HFFc6 (cell line): ENCODE data around the gene SYNPO2. TPM values are rescaled to one million over a fixed set of nuclear protein-coding genes. Genes with fewer than 3 reads are reported as not detected.

Experiments used
- DNase-seq: peaks from one replicate; pipeline ENCODE4 v3.0.0-alpha.2; 2018
- H3K27ac Mint-ChIP-seq: 2 replicates; pipeline ENCODE4 v1.8.0; 2020; ENCODE audit warnings: mild to moderate bottlenecking, mixed read lengths
- H3K27me3 Mint-ChIP-seq: 2 replicates; pipeline ENCODE4 v1.8.0; 2021; ENCODE audit warnings: mild to moderate bottlenecking, moderate library complexity, mixed read lengths; ENCODE audit not compliant: insufficient read depth
- H3K36me3 Mint-ChIP-seq: 2 replicates; pipeline ENCODE4 v1.8.0; 2021; ENCODE audit warnings: low read depth, mixed read lengths
- H3K4me1 Mint-ChIP-seq: 2 replicates; pipeline ENCODE4 v1.8.0; 2020; ENCODE audit warnings: low read depth, mixed read lengths
- H3K4me3 Mint-ChIP-seq: 2 replicates; pipeline ENCODE4 v1.8.0; 2020; ENCODE audit warnings: mild to moderate bottlenecking, moderate library complexity, mixed read lengths
- H3K9me3 Mint-ChIP-seq: 2 replicates; pipeline ENCODE4 v1.8.0; 2020; ENCODE audit warnings: mild to moderate bottlenecking, mixed read lengths
- total RNA-seq, 6 experiments: library from RNA; stranded (reverse); fragmentation: NEBNext Ultra II Directional; extraction: Animal tissue kit (Norgen Biotek cat#: 25700); gene quantifications; 2 replicates in 1 of 6; 3 replicates in 5 of 6; pipeline ENCODE4 v1.2.3, GENCODE V29; 2021
- TF ChIP-seq, protein P1 (sequence below): fragments of 200-600 bp; sonication (generic); IDR thresholded peaks from 2 replicates; pipeline ENCODE4 v1.5.0; 2021; ENCODE audit warnings: antibody characterized with exemption, mild to moderate bottlenecking

Gene SYNPO2
- total RNA-seq, 6 experiments from 2014 or later = 11.6 to 36.7 (median 12.0) TPM

DNA sequence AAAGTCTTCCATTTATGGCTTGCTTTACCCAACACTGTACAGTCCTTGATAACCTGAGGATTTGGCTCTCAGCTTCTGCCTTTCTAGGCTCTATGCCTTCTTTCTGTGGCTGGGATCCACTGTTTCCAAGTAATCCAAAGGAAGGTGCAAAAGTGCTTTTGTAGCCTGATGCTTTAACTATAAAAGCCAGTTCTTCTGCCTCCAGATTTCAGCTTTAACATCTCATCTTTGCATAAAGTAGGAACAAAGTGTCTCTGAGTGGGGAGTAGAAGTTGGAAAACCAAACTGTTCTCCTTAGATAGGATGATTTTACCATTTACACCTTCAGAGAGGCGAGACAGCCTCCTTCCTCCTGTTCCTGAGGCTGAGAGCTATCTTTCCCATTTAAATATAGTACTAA lies 41.7 kb upstream of the SYNPO2 start:
- H3K9me3 Mint-ChIP-seq = no peaks in the 10 kb centered on the region

DNA sequence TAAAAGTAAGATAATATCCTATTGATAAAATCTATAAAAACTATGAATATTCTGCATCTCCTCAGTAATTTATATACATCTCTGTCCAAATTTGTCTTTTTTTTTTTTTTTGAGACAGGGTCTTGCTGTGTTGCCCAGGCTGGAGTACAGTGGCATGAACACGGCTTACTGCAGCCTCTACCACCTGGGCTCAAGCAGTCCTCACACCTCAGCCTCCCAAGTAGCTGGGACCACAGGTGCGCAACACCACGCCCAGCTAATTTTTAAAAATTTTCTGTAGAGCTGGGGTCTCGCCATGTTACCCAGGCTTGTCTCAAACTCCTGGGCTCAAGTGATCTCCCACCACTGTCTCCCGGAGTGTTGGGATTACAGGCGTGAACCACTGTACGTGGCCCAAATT lies 40.4 kb upstream of the SYNPO2 start:
- H3K9me3 Mint-ChIP-seq = no peaks in the 10 kb centered on the region
- H3K4me1 Mint-ChIP-seq = peaks cover 19% of the 10 kb centered on the region
- no peak overlapping the region for H3K4me3 Mint-ChIP-seq
- TF ChIP-seq, protein P1, sequence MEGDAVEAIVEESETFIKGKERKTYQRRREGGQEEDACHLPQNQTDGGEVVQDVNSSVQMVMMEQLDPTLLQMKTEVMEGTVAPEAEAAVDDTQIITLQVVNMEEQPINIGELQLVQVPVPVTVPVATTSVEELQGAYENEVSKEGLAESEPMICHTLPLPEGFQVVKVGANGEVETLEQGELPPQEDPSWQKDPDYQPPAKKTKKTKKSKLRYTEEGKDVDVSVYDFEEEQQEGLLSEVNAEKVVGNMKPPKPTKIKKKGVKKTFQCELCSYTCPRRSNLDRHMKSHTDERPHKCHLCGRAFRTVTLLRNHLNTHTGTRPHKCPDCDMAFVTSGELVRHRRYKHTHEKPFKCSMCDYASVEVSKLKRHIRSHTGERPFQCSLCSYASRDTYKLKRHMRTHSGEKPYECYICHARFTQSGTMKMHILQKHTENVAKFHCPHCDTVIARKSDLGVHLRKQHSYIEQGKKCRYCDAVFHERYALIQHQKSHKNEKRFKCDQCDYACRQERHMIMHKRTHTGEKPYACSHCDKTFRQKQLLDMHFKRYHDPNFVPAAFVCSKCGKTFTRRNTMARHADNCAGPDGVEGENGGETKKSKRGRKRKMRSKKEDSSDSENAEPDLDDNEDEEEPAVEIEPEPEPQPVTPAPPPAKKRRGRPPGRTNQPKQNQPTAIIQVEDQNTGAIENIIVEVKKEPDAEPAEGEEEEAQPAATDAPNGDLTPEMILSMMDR = no peak
- DNase-seq = no peak
- no peaks in the 10 kb centered on the region for H3K27me3 Mint-ChIP-seq
- peaks cover 4% of the 10 kb centered on the region; the same call in 1 of the 2 replicates for H3K36me3 Mint-ChIP-seq
- H3K27ac Mint-ChIP-seq = no peak overlapping the region

More for the DNA sequence above, 41.7 kb upstream of the SYNPO2 start:
- Mint-ChIP-seq H3K27me3 (no peaks in the 10 kb centered on the region), H3K27ac (no peak overlapping the region), H3K36me3 (peaks cover 5% of the 10 kb centered on the region; the same call in 1 of the 2 replicates), H3K4me1 (peaks cover 31% of the 10 kb centered on the region), H3K4me3 (no peak overlapping the region)
- no peak for DNase-seq
- TF ChIP-seq, protein P1 = no peak

DNA sequence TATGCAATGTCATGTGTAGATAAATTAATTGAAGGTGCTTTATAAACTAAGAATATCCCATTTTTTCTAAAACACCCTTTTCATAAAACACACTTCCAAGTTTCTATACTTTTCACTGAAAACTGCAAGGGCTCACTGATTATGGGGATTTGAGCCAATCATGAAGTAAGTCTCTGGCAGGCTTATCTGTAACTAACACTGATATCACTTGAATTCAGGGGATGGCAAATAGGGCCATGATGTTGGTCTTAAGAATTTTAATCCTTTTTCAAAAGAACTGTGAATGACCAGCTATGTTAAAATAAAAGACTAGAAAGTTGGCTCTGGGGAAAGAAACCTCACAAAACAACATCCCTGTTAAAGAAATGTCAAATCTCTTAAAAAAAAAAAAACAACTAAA lies 39.8 kb upstream of the SYNPO2 start:
- Mint-ChIP-seq H3K27ac (no peak overlapping the region), H3K36me3 (no peaks in the 10 kb centered on the region), H3K4me3 (no peak overlapping the region), H3K4me1 (peaks cover 15% of the 10 kb centered on the region), H3K27me3 (no peaks in the 10 kb centered on the region), H3K9me3 (no peaks in the 10 kb centered on the region)
- TF ChIP-seq, protein P1 = no peak
- no peak for DNase-seq

DNA sequence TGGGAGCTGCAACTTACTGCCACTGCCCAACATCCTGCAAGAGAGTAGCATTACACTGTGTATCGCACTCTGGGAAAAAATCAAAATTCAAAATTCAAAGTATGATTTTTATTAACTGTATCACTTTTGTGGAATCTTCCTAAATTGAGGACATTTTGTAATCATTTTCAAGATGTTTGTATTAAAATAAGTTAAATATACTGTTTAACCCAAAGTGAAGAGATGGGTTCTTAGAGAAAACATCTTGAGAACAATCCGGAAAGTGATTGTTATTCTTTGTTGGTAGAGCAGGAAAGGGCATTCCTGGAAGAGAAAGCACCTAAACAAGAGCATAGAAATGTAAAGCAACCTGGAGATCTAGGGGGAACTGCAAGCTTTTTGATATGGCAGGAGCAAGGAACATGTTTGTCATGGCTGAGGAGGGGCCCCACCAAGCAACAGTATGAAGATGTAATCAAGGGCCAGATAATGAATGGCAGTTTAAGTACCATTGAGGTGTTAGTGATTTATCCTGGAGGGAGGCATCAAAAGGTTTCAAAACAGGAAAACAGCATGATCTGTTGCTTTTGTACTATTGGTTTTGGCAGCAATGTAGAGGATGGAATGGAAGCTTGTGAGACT lies 38.7 kb upstream of the SYNPO2 start:
- H3K36me3 Mint-ChIP-seq = no peaks in the 10 kb centered on the region
- H3K4me3 Mint-ChIP-seq = peak overlapping the region; percentile 88
- H3K4me1 Mint-ChIP-seq = peaks cover 15% of the 10 kb centered on the region
- no peaks in the 10 kb centered on the region for H3K9me3 Mint-ChIP-seq
- no peak for DNase-seq
- TF ChIP-seq, protein P1 = no peak
- H3K27ac Mint-ChIP-seq = peak overlapping the region; percentile 75
- H3K27me3 Mint-ChIP-seq = no peaks in the 10 kb centered on the region

DNA sequence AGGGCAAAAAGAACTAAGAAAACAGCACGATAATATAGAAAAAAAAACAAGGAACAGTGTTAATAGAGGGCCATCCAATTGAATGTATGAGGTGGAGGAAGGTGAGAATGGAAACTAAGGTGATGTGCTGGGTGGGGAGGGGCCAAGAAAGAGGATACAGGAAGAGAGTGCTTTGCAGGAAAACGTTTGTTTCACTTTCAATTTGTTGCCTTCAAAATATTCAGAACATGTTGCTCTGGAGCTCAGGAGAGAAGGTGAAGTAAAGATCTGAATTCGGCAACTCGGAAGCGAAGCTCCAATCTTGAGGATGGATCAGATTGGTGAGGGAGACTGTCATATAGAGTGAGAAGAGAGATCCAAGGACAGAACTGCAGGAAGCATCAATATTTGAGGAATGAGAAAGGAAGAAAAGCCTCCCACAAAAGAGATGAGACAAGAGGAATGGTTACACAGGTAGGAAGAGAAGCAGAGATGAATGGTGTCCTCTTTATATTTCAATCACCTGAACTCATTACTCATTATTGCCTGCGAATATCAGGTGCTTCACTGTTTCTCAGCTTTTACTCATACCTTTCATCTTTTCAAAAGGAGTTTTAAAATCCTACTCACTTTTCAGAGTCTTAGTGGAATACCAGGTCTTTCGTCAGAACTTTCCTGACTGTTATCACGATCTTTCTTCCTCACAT lies 38.0 kb upstream of the SYNPO2 start:
- TF ChIP-seq, protein P1 = no peak
- peaks cover 15% of the 10 kb centered on the region for H3K4me1 Mint-ChIP-seq
- no peak for DNase-seq
- no peaks in the 10 kb centered on the region for H3K9me3 Mint-ChIP-seq
- peak overlapping the region; percentile 75 for H3K27ac Mint-ChIP-seq
- no peaks in the 10 kb centered on the region for H3K36me3 Mint-ChIP-seq
- no peaks in the 10 kb centered on the region for H3K27me3 Mint-ChIP-seq
- peak overlapping the region; percentile 88 for H3K4me3 Mint-ChIP-seq
